Stimulated activated CD4-positive, alpha-beta T cell treated with anti-CD3 and anti-CD28 coated beads, Interleukin-12 subunit alpha, Interleukin-12 subunit beta, amount 100 ng/mL, for 48 hours (primary cell): ENCODE results near the gene ITSN1.

Experiments
- DNase-seq, 3 donors: peaks; one replicate each; pipeline ENCODE4 v3.0.0-alpha.2; 2020; ENCODE audit warnings: low read depth in 2 of 3, low spot score in 1 of 3

ITSN1 gene

GRCh38 chr21:33881689-33882440, 239.6 kb downstream of the ITSN1 start:
- DNase-seq: no peak

- DNase-seq: no peak
Measured at GRCh38 chr21:33883118-33883517, 240.8 kb downstream of the ITSN1 start.

DNA sequence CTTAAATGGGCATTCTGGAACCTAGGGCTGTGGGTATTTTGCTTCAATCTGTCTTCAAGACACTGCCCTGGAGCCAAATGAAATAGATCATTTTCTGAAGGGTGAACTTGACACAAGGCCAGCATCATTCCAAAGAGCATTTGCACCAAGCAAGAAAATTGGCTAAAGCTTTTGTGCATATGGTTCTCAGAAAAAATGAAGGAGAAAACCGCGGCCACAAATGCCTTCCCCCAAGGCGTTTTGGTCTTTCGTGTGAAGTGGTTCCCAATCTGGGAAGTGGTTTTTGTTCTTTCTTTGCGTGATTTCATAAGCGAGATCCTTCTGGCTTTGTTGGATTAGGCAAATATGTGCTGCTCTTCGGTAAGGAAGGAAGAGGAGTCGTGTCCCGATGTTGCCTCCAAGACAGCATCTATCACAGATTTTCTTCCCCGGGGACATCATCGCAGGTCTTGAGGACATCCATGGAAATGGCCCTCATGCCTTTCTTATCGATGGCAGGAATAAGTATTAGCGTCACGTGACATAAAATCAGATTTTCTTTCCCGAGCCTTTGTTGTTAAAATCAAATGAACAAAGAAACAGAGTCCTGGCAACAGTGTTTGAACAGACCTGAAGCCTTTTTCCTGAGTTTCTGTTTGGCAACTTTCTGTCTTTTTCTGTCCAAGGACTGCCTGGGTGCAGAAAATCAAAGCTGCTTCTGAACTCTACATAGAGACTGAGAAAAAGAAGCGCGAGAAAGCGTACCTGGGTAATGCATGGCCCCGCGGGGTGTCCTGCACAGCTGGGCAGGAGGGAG, 242.3 kb downstream of the ITSN1 start:
- DNase-seq: no peak

DNA sequence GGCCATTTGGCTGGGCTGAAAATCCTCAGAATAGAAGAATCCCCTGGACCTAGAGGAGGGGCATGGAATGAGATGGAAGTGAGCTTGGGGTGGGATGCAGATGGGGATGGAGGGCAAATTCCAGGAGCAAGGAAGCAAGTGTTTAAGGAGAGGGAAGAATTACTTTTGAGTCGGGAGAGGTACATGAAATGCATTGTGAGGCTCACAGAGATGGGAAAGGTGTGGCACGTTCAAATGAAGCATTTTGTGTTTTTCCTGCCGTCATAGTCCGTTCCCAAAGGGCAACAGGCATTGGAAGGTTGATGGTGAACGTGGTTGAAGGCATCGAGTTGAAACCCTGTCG, 242.8 kb downstream of the ITSN1 start:
- DNase-seq: no peak

- DNase-seq: no peak
Measured at GRCh38 chr21:33886321-33886720, 244.0 kb downstream of the ITSN1 start.

- DNase-seq: no peak
Measured at GRCh38 chr21:33890187-33890586, 247.9 kb downstream of the ITSN1 start.

GRCh38 chr21:33892853-33893252, 250.6 kb downstream of the ITSN1 start:
- DNase-seq: no peak

DNA sequence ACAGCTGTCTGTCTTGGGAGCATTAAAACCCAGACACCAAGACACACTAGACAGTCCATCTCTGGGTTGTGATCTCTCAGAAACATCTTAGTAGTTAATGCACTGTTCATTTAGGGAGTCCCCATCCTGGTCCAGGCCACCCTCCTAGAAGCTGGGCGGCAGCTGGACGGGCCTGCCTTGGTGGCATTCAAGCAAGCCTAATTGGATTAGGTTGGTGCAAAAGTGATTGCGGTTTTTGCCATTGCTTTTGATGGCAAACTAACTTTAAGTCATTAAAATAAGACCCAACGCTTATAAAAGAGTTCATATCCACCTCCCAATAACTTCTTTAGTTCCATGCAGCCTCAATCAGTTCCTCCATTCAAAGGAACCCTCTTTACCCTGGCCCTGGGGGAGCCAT, 251.6 kb downstream of the ITSN1 start:
- DNase-seq: no peak

DNA sequence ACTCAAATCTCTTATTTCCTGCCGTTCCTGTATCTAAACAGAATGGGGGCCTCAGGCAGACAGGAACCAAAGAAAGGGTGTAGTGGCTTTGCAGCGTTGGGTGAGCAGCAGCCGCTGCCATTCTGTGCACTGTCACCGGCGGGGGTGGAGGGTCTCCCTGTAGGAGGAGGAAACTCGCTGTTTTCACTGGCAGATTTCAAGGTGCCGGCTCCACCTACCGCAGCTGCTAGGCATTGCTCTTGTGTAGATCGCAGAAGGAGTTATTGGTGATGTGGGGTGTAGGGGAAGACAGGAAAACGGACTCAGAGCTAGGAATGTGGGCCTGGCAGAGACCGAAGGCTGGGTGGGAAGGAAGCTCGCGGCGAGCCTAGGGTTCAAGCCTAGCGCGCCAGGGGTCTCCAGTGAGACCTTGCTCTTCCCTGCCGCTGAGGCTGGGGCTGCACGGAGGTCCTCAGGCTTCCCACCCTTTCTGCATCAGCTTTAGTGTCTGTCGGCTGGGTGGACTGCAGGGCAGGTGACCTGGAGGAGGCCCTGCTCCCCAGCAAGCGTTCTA, 252.5 kb downstream of the ITSN1 start:
- DNase-seq: peak; percentile 43 to 53 (median 46)

DNA sequence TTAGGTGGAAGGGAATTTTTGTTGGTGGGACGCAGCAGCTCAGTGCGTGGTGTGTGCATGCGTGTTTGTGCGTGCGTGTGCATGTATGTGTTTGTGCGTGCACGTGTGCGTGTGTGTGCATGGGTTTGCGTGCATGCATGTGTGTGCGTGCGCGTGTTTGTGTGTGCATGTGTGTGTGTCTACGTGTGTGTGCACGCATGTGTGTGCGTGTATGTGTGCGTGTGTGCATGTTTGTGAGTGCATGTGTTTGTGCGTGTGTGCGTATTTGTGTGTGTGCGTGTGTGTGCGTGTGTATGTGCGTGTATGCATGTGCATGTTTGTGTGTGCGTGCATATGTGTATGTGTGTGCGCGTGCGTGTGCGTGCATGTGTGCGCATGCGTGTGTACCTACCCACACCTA, 253.1 kb downstream of the ITSN1 start:
- DNase-seq: no peak

DNA sequence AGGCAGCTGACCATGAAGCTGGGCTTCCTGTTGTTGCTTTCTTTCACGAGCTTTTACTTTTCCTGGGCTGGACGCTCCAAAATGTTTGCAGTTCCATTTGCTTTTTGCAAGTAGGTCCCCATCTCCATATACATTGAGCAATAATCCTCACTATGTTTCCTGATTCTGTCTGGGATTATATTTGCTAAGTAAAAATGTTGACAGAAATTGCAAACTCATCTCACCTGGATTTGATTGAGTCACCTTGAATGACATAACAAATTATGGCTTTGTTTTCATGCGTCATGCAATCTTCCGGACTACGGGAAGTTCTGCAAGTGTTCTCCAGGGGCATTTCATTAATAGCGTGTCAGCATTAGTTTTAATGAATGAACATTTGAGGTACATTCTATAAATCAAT, 254.4 kb downstream of the ITSN1 start:
- no peak for DNase-seq

DNA sequence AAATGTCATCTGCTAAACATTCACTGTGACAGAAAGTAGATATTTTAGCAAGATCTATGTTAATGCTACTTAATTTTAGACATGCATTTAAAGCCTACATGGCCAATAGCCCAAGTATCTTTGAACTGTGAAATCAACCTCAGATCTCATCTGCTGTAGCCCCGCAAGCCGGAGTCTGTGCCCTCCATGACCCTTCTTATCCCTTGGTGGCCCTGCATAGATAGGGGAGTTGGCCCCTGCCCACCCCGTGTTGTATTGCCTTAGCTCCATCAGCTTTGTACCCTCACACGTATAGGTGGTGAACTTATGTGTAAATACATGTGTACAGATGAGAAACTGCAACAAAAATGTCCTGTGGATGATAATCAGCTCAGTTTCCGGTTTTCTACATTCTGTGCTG, 254.8 kb downstream of the ITSN1 start:
- no peak for DNase-seq

DNA sequence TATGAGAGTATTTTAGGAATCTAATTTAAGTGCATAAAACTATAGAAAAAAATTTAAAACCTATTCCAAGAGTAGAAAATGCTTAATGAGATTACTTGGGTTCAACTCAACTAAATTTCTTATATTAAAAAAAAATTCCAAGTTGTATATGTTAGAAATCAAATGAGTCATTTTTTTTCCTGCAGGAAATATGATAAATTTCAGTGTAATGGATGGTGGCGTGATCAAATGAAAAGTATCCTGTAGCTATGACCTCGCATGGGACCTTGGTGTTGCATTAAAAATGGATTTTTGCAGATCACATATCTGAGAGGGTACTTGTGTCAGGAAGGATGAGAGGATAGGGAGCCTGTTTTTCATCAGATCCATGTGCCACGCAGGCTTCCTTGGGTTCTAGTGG, 255.4 kb downstream of the ITSN1 start:
- no peak for DNase-seq

- DNase-seq: no peak
Measured at GRCh38 chr21:33898586-33898985, 256.3 kb downstream of the ITSN1 start.

GRCh38 chr21:33899199-33899598, 256.9 kb downstream of the ITSN1 start:
- DNase-seq: no peak

DNA sequence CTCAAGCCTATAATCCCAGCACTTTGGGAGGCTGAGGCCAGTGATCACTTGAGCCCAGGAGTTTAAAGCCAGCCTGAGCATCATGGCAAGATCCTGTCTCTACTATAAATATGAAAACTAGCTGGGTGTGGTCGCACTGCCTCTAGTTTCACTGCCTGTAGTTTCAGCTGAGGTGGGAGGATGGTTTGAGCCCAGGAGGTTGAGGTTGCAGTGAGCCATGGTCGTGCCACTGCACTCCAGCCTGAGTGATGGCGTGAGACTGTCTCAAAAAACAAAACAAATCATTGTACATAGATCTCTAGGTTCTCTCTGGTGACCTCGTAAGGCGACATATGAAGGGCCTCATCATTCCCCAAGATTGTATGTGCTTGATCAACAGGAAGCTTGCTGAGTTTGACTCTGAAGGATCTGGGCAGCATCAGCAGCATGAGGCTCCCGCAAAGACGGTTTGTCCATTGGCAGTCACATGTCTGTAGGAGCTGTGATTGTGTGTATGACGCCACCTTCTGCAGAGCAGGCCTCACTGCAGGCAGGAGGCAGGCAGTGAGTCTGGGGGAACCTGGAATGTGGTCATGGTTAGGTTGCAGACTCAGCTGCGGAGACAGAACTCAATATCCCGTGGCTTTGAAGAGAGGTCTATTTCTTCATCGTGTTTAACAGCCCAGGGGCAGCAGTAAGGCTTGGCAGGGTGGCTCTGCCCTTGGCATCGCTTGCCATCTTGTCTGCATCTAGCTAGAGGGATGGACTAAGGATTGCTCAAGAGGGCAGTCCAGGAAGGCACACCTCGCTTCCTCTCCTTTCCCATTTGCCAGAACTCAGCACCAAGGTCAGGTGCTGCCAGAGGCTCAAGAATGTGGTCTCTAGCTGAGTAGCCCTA, 259.3 kb downstream of the ITSN1 start:
- DNase-seq: no peak

- DNase-seq: no peak
Measured at GRCh38 chr21:33902349-33902748, 260.0 kb downstream of the ITSN1 start.

DNA sequence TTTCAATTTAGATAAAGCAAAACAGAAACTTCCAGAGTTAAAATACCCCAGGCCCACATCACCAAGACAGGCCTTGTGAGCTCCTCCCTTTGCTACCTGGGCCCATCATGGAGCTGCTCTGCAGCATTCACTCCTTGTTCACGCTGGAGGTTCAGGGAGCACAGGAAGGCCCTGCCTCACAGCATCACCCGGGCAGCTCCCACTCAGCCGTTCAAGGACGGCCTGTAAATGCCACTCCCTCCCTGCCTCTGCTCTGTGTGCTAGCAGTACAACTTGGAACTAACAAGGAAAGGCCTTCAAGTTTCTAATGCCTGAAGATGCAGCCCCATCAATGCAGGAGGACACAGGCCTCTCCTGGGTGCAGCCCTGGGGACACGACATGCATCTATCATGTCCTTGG, 261.7 kb downstream of the ITSN1 start:
- no peak for DNase-seq

GRCh38 chr21:33908760-33909159, 266.5 kb downstream of the ITSN1 start:
- DNase-seq: peak in 1 of 3 donors; percentile 52

- DNase-seq: no peak
Measured at GRCh38 chr21:33909756-33910155, 267.5 kb downstream of the ITSN1 start.

GRCh38 chr21:33914188-33914587, 271.9 kb downstream of the ITSN1 start:
- DNase-seq: no peak
